Measurements from ENCODE around the gene SLIRP. TPM values are rescaled to one million over a fixed set of nuclear protein-coding genes. Genes with fewer than 3 reads are reported as not detected.

Gene SLIRP
- total RNA-seq, 4 donors from 2014 or later, result 208 to 325 (median 226) TPM

- DNase-seq, result no peak
- Histone ChIP-seq H3K27me3 (no peaks in the 10 kb centered on the region), H3K36me3 (peaks cover 22 to 40% of the 10 kb centered on the region in 2 donors), H3K4me1 (peaks cover 3 to 10% of the 10 kb centered on the region in 2 donors), H3K9me3 (no peaks in the 10 kb centered on the region), H3K27ac (no peak overlapping the region), H3K4me3 (replicated peaks in 1 of 3) (no peak overlapping the region)
- intact Hi-C loops (cut with DNase I), result no loop called here
- whole genome bisulfite sequencing, 2 donors, result 85 to 91% methylated on average over 3 of the region's 3 CpGs
- no peak for TF ChIP-seq POLR2A (IDR thresholded peaks at IDR 0.05)
Observed at GRCh38 chr14:77752799-77753516, 45.1 kb downstream of the SLIRP start.

- Histone ChIP-seq H3K36me3 (no peaks in the 10 kb centered on the region), H3K4me3 (replicated peaks in 1 of 3) (peak within 1 kb of the TSS; percentile 43 to 100 (median 75)), H3K4me1 (peaks cover 22 to 29% of the 10 kb centered on the region in 2 donors), H3K27ac (peak within 1 kb of the TSS; percentile 87 to 94 (median 91)), H3K27me3 (no peaks in the 10 kb centered on the region), H3K9me3 (no peaks in the 10 kb centered on the region)
- TF ChIP-seq CTCF (IDR thresholded peaks at IDR 0.05) (no peak), POLR2A (IDR thresholded peaks at IDR 0.05) (peak; percentile 7 to 75)
- 0 to 2% methylated on average over 30 to 32 of the region's 60 CpGs for WGBS, 2 donors
- intact Hi-C loops (cut with DNase I), result loop anchor here (5.0 kb wide), 1 partner anchor 42 kb away; the partner anchor contains the start of gene ADCK1
- DNase-seq, result peak; percentile 92 to 94
Observed at GRCh38 chr14:77760381-77761204, 52.7 kb downstream of the SLIRP start, which contains the start of gene SNW1. SNW1 (minus strand) TSS chr14:77761156; CDS start chr14:77761127, 29 bp downstream.

- Histone ChIP-seq H3K36me3 (no peaks in the 10 kb centered on the region), H3K27me3 (no peaks in the 10 kb centered on the region), H3K4me3 (replicated peaks in 1 of 3) (peak overlapping the region in 2 of 3 donors; percentile 75 to 100), H3K27ac (peak overlapping the region; percentile 87 to 94 (median 91)), H3K9me3 (no peaks in the 10 kb centered on the region), H3K4me1 (peaks cover 22 to 29% of the 10 kb centered on the region in 2 donors)
- no peak for TF ChIP-seq POLR2A (IDR thresholded peaks at IDR 0.05)
- peak in 1 of 6 experiments; percentile 9 for TF ChIP-seq CTCF (IDR thresholded peaks at IDR 0.05)
- WGBS, 2 donors, result 2 to 7% methylated on average over 24 of the region's 24 CpGs
- peak; percentile 12 to 16 for DNase-seq
- intact Hi-C loops (cut with DNase I), result loop anchor here (5.0 kb wide), 1 partner anchor 41 kb away; the partner anchor contains the start of gene ADCK1
Observed at GRCh38 chr14:77761205-77761931, 53.5 kb downstream of the SLIRP start.

- H3K4me3 ChIP-seq (replicated peaks in 1 of 3), result no peak overlapping the region
- TF ChIP-seq CTCF (IDR thresholded peaks at IDR 0.05), result no peak
- TF ChIP-seq POLR2A (IDR thresholded peaks at IDR 0.05), result no peak
- H3K36me3 ChIP-seq, result no peaks in the 10 kb centered on the region
- no peaks in the 10 kb centered on the region for H3K9me3 ChIP-seq
- intact Hi-C loops (cut with DNase I), result loop anchor here (5.0 kb wide), 1 partner anchor 39 kb away; the partner anchor contains the start of gene ADCK1
- no peak for DNase-seq
- peaks cover 22 to 24% of the 10 kb centered on the region in 2 donors for H3K4me1 ChIP-seq
- 47 to 62% methylated on average over 1 of the region's 1 CpG for WGBS, 2 donors
- H3K27ac ChIP-seq, result no peak overlapping the region
- no peaks in the 10 kb centered on the region for H3K27me3 ChIP-seq
Observed at GRCh38 chr14:77763316-77763715, 55.4 kb downstream of the SLIRP start.

GRCh38 chr14:77763978-77764377, 56.1 kb downstream of the SLIRP start:
- DNase-seq, result no peak
- no peaks in the 10 kb centered on the region for H3K9me3 ChIP-seq
- intact Hi-C loops (cut with DNase I), result loop anchor here (5.0 kb wide), 1 partner anchor 38 kb away; the partner anchor contains the start of gene ADCK1
- H3K36me3 ChIP-seq, result no peaks in the 10 kb centered on the region
- H3K27ac ChIP-seq, result no peak overlapping the region
- H3K27me3 ChIP-seq, result no peaks in the 10 kb centered on the region
- H3K4me3 ChIP-seq (replicated peaks in 1 of 3), result no peak overlapping the region
- TF ChIP-seq CTCF (IDR thresholded peaks at IDR 0.05) (no peak), POLR2A (IDR thresholded peaks at IDR 0.05) (no peak)
- peaks cover 17 to 20% of the 10 kb centered on the region in 2 donors for H3K4me1 ChIP-seq
- WGBS, 2 donors, result 88 to 94% methylated on average over 3 of the region's 3 CpGs
